C4-2B (cell line): ENCODE results near the gene LRRC4C.

Experiments used
- CTCF ChIP-seq: fragments of 450-650 bp; conservative IDR thresholded peaks from 2 replicates; pipeline ENCODE4 v1.5.1; 2017; ENCODE audit warnings: mild to moderate bottlenecking
- ZFX ChIP-seq: fragments of 450-650 bp; IDR thresholded peaks from 2 replicates; pipeline ENCODE4 v1.6.1; 2017

GRCh38 chr11:40393511-40393910 lies 1065.9 kb downstream of the LRRC4C start:
- TF ChIP-seq CTCF (no peak), ZFX (no peak)
